Activated naive CD4-positive, alpha-beta T cell treated with anti-CD3 and anti-CD28 coated beads, Interleukin-2, amount 10 ng/mL, durations not matched to agents 7 days and 5 days (primary cell): ENCODE results near the gene GDAP1L1.

Experiments used
- CTCF ChIA-PET: fragments of 350-600 bp; sonication (Branson Sonifier 250); formaldehyde crosslinking; loops from one replicate; lab custom pipeline; 2021; ENCODE audit warnings: antibody characterized with exemption; lab: Charles Lee
- DNase-seq: peaks from one replicate; pipeline ENCODE4 v3.0.0-alpha.2; 2020
- H3K27ac Mint-ChIP-seq: one replicate; pipeline ENCODE4 v1.8.0; 2021; ENCODE audit warnings: mild to moderate bottlenecking, moderate library complexity, mixed read lengths
- H3K27me3 Mint-ChIP-seq: one replicate; pipeline ENCODE4 v1.8.0; 2021; ENCODE audit warnings: mild to moderate bottlenecking, mixed read lengths
- H3K36me3 Mint-ChIP-seq: one replicate; pipeline ENCODE4 v1.8.0; 2021; ENCODE audit warnings: mixed read lengths
- H3K4me1 Mint-ChIP-seq: one replicate; pipeline ENCODE4 v1.8.0; 2021; ENCODE audit warnings: mixed read lengths
- H3K4me3 Mint-ChIP-seq: one replicate; pipeline ENCODE4 v1.8.0; 2021; ENCODE audit warnings: mild to moderate bottlenecking, moderate library complexity, mixed read lengths
- H3K9me3 Mint-ChIP-seq: one replicate; pipeline ENCODE4 v1.8.0; 2021; ENCODE audit warnings: mixed read lengths

The GDAP1L1 gene

DNA sequence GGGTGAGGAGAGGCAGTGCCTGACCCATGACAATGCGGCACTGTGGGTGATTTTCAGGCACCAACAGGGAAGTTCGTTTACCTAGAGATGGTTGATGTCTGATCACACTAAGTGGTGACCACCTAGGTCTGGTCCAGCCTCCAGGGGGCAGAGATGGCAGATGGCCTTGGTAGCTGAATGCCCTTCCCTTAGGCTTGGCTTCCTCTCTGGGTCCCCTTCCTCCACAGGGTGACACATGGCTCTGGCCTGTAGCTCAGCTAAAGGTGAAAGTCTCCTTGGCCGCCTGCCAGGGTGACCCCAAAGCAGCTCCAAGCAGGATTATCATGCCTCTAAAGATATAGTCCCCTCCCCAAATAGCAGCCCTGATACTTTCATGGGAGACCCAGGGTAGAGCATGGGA lies 6.4 kb downstream of the GDAP1L1 start:
- DNase-seq, result no peak
- Mint-ChIP-seq H3K27ac (no peak overlapping the region), H3K4me1 (no peaks in the 10 kb centered on the region), H3K36me3 (no peaks in the 10 kb centered on the region), H3K9me3 (no peaks in the 10 kb centered on the region), H3K4me3 (no peak overlapping the region), H3K27me3 (peaks cover 4% of the 10 kb centered on the region)
- CTCF ChIA-PET, result no interaction called here

DNA sequence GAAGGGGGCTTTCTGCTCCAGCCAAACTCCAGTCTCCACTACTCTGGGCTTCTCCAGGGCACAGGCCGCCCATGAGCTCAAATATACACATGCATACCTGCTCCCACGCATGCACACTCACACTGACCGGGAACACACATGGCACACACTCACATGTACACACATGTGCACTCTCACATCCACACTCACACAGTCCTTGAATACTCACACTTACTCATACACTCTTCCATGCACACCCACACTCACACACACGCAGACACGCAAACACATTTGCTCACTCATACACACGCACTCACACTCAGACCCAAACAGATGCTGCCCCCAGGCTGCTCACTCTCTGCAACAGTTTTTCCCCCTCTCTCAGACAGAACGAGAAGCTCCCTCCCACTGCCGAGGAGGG lies 7.0 kb downstream of the GDAP1L1 start:
- Mint-ChIP-seq H3K27me3 (peaks cover 4% of the 10 kb centered on the region), H3K9me3 (no peaks in the 10 kb centered on the region), H3K36me3 (no peaks in the 10 kb centered on the region), H3K27ac (no peak overlapping the region), H3K4me3 (no peak overlapping the region), H3K4me1 (no peaks in the 10 kb centered on the region)
- CTCF ChIA-PET, result interaction anchor here (0.7 kb wide), 1 partner anchor 37 kb away, joined by 3 read pairs; no protein-coding TSS in a partner anchor
- DNase-seq, result no peak

DNA sequence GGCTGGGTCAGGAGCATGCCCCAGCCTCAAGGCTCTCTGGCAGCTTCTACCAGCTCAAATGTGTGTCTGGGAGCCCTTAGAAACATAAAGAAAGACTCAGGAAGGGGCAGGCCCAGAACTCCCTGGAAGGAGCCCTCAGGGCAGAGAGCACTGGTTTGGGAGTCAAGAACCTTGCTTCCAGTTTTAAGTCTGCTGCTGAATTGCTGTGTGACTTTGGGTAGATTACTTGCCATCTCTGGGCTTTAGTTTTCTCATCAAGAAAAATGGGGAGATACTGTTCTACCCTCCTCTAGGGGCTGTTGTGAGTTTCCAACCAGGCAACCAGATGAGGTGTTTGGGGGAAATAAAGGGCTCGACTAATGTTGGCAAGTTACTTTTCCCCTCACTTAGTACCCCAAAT lies 8.8 kb downstream of the GDAP1L1 start:
- H3K4me1 Mint-ChIP-seq, result no peaks in the 10 kb centered on the region
- no peaks in the 10 kb centered on the region for H3K36me3 Mint-ChIP-seq
- no peak for DNase-seq
- H3K9me3 Mint-ChIP-seq, result no peaks in the 10 kb centered on the region
- CTCF ChIA-PET, result interaction anchor here (1.1 kb wide), 1 partner anchor 9 kb away, joined by 3 read pairs; no protein-coding TSS in a partner anchor
- H3K4me3 Mint-ChIP-seq, result no peak overlapping the region
- H3K27ac Mint-ChIP-seq, result no peak overlapping the region
- peaks cover 4% of the 10 kb centered on the region for H3K27me3 Mint-ChIP-seq

DNA sequence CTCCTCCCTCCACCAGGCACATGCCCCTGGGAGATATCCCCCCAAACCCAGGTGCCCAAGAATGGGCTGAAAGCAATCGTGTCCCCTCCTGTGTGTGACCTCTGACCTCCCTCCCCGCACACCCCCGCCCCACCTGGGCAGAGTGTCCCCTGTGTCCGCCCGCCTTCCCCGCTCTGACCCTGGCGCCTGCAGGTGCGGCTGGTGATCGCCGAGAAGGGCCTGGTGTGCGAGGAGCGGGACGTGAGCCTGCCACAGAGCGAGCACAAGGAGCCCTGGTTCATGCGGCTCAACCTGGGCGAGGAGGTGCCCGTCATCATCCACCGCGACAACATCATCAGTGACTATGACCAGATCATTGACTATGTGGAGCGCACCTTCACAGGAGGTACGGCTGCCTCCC lies 9.9 kb downstream of the GDAP1L1 start:
- Mint-ChIP-seq H3K9me3 (no peaks in the 10 kb centered on the region), H3K27ac (no peak overlapping the region), H3K4me3 (no peak overlapping the region), H3K36me3 (no peaks in the 10 kb centered on the region), H3K4me1 (no peaks in the 10 kb centered on the region), H3K27me3 (no peaks in the 10 kb centered on the region)
- CTCF ChIA-PET, result interaction anchor here (0.5 kb wide), 1 partner anchor 446 kb away, joined by 3 read pairs; no protein-coding TSS in a partner anchor
- no peak for DNase-seq

DNA sequence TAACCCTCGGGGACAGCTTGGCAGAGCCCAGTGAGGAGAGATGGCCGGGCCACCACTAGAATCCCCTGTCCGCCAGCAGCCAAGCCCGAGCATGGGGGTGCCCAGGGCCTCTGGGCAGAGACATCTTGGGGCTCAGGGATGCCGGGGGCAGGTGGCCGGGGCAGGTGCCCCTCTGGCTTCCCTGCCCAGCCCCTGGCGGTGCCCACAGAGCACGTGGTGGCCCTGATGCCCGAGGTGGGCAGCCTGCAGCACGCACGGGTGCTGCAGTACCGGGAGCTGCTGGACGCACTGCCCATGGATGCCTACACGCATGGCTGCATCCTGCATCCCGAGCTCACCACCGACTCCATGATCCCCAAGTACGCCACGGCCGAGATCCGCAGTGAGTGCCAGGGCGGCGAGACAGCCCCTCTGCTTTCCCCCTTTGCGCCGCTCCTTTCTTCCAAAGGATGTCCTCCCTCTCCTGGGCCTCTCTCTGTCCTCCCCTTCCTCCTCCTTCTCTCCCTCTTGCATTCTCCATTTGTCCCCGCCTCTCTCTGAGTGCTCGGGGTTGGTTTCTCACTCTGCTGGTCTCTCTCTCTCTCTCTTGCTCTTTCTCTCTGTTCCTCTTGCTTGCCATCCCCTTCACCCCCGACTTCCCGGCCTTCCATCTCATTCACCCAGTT lies 11.2 kb downstream of the GDAP1L1 start:
- CTCF ChIA-PET, result no interaction called here
- H3K27ac Mint-ChIP-seq, result no peak overlapping the region
- no peak overlapping the region for H3K4me3 Mint-ChIP-seq
- no peaks in the 10 kb centered on the region for H3K9me3 Mint-ChIP-seq
- no peaks in the 10 kb centered on the region for H3K4me1 Mint-ChIP-seq
- no peaks in the 10 kb centered on the region for H3K36me3 Mint-ChIP-seq
- no peaks in the 10 kb centered on the region for H3K27me3 Mint-ChIP-seq
- no peak for DNase-seq

DNA sequence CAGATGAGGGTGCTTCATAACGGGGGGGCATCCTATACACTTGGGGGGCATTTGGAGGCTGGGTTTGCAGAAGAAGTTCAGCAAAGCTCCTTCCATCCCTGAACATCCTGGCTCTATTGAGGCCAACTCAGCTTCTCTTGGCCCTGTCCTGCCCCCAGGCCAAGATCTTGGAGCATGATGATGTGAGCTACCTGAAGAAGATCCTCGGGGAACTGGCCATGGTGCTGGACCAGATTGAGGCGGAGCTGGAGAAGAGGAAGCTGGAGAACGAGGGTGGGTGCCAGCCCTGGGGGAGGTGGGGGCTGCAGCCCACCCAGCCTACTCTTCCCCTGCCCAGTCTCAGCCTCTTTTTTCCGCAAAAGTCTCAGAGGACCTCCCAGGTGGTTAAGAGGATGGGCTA lies 17.2 kb downstream of the GDAP1L1 start:
- no peaks in the 10 kb centered on the region for H3K27me3 Mint-ChIP-seq
- CTCF ChIA-PET, result interaction anchor here (1.2 to 1.3 kb wide), 2 partner anchors 8 to 47 kb away, joined by 3 read pairs; partner anchors contain the start of gene FITM2
- H3K9me3 Mint-ChIP-seq, result no peaks in the 10 kb centered on the region
- H3K27ac Mint-ChIP-seq, result no peak overlapping the region
- peak; percentile 26 for DNase-seq
- H3K4me3 Mint-ChIP-seq, result no peak overlapping the region
- H3K36me3 Mint-ChIP-seq, result no peaks in the 10 kb centered on the region
- H3K4me1 Mint-ChIP-seq, result no peaks in the 10 kb centered on the region

DNA sequence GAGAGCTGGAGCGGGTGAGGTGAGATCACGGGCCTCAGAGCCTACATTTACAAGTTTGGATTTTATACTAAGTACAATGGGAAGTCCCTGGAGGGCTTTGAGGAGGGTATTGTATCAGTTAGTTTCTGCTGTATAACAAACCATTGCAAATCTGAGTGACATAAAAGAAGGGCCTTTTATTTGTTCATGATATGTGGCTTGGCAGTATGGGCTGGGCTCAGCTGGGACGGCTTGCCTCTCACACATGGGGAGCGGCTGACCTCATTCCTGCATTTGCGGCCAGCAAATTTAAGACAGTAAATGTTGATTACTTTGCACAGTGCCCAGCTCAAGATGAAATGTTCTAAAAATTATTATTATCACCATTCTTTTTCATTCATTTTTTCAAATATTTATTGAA lies 21.7 kb downstream of the GDAP1L1 start:
- Mint-ChIP-seq H3K27ac (no peak overlapping the region), H3K27me3 (no peaks in the 10 kb centered on the region), H3K4me1 (no peaks in the 10 kb centered on the region), H3K9me3 (no peaks in the 10 kb centered on the region), H3K36me3 (no peaks in the 10 kb centered on the region), H3K4me3 (no peak overlapping the region)
- no peak for DNase-seq
- CTCF ChIA-PET, result no interaction called here

DNA sequence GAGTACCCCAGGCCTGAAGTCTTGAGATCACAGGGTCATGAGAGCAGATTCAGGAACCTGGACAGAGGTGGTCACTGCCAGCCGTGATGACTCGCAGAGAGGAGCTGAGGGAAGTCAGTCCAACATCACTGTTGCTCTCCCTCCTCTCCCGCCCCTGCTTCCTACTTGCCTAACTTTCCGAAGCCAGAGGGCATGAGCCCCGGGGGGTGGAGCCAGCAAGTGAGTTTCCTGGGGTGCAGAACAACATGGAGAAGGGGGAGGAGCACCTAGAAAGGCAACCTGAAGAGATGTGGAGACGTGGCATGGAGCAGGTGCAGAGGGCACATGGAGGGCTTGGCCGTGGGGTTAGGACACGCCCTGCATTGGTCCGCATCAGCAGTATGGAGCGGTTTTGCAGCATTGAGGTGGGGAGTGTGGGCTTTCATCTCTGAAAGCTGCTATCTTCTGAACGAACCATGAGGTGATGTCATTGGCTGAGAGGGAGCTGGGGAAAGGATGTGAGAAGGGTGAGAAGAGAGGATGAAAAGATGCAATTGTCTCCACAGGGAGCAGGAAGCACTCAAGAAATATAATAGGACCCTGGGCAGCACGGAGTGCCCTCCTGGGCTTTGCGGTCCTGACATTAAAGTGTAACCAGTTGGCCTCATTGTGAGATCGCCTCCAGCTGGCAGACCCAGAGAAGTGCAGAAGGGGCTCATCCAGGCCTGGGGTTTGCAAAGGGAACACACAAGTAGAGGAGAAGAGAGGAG lies 25.0 kb downstream of the GDAP1L1 start:
- H3K4me3 Mint-ChIP-seq, result no peak overlapping the region
- H3K36me3 Mint-ChIP-seq, result no peaks in the 10 kb centered on the region
- H3K9me3 Mint-ChIP-seq, result no peaks in the 10 kb centered on the region
- no peak overlapping the region for H3K27ac Mint-ChIP-seq
- H3K27me3 Mint-ChIP-seq, result no peaks in the 10 kb centered on the region
- DNase-seq, result peak; percentile 29
- CTCF ChIA-PET, result interaction anchor here (1.2 to 1.5 kb wide), 3 partner anchors 9 to 53 kb away, joined by 3 to 6 read pairs (median 5); partner anchors contain the start of gene FITM2
- no peaks in the 10 kb centered on the region for H3K4me1 Mint-ChIP-seq

DNA sequence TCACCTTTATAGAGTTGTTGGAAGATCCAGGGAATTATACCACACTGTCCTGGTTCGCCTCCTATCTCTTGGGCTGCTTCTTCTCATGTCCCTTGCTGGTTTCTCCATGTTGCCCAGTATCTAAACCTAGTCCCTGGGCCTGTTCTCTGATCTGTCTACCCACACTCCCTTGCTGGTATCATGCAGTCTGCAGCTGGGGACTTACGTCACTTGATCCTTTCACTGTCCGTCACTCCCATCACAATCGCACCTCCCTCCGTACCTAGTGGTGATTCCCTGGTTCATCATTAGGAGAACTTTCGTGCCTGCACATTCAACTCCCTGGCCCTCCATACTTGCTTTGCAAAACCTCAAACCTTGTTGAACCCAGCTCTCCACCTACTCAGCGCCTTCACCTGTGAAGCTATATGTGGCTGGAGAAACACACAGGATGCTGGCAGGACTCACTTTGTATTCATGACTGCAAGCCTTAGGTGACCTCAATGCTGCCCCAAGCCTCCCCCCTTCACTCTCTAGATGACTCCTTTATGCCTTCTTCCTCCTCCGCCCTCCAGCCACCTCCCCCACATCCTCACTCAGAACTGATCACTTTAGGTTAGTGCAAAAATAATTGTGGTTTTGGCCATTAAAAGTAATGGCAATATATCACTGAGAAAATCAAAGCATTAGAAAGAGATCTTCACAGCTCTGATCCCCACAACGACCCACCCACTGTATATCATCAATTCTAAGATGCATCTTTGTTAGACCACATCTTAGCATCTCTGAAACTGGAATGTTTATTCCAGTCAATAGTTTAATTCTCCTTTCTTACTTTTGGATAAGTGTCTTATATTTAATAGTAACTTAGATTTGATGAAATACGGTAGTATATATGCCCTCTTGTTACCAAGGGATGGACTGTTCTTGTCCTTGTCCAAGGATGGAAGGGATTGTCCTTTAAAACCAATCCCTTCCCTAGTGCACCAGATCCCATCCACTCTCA lies 26.4 kb downstream of the GDAP1L1 start:
- DNase-seq, result no peak
- H3K27me3 Mint-ChIP-seq, result no peaks in the 10 kb centered on the region
- H3K4me3 Mint-ChIP-seq, result no peak overlapping the region
- CTCF ChIA-PET, result interaction anchor here (0.5 to 1.5 kb wide), 5 partner anchors 11 to 582 kb away, joined by 3 to 6 read pairs (median 3); partner anchors contain the start of gene FITM2
- no peak overlapping the region for H3K27ac Mint-ChIP-seq
- no peaks in the 10 kb centered on the region for H3K36me3 Mint-ChIP-seq
- H3K9me3 Mint-ChIP-seq, result no peaks in the 10 kb centered on the region
- no peaks in the 10 kb centered on the region for H3K4me1 Mint-ChIP-seq

DNA sequence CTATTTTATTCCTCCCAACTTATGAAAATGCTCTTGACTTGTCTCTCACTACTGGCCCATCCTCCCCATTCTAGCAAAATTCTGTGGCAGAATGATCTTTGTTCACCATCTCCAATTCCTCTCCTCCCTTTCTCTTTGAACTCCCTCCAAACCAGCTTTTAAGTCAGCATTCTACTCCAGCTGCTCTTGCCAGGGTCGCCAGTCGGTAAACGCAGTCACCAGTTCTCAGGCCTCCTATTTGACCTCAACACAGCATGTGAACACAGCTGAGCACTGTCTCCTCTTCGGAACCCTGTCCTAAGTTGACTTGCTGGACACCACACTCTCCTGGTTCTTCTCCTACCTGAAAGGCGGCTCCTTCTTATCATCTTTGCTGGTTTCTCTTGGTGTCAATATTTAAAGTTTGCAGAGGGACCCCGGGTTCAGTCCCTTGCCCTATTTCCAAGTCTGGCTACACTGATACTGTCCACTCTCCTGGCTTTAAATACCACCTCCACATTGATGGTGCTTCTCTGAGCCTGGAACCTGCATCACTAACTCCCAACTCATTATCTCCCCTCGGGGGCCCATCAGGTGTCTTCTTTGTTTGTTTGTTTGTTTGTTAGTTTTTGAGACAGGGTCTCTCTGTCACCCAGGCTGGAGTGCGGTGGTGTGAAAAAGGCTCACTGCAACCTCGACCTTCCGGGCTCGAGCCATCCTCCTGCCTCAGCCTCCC lies 27.4 kb downstream of the GDAP1L1 start:
- Mint-ChIP-seq H3K4me3 (no peak overlapping the region), H3K27ac (no peak overlapping the region), H3K4me1 (no peaks in the 10 kb centered on the region), H3K27me3 (no peaks in the 10 kb centered on the region), H3K36me3 (no peaks in the 10 kb centered on the region), H3K9me3 (no peaks in the 10 kb centered on the region)
- DNase-seq, result no peak
- CTCF ChIA-PET, result interaction anchor here (0.5 to 1.7 kb wide), 2 partner anchors 11 to 583 kb away, joined by 3 to 4 read pairs; no protein-coding TSS in a partner anchor

DNA sequence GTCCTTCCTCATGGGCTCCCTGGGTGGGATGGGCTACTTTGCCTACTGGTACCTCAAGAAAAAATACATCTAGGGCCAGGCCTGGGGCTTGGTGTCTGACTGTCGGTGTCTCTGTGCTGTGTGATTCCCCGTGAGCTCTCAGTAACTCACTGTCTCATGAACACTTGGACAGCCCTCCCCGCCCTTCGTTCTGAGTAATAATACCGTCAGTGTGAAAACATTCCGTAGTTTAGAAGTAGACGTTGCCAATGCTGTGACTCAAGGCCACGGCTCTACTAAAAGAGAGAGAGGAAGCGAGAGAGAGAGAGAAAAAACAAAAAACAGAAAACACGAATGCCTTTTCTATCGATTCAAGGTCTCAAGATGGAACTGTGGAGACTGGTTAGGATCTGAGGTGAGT lies 32.1 kb downstream of the GDAP1L1 start:
- DNase-seq, result no peak
- CTCF ChIA-PET, result no interaction called here
- H3K4me1 Mint-ChIP-seq, result no peaks in the 10 kb centered on the region
- H3K36me3 Mint-ChIP-seq, result no peaks in the 10 kb centered on the region
- no peaks in the 10 kb centered on the region for H3K27me3 Mint-ChIP-seq
- H3K4me3 Mint-ChIP-seq, result no peak overlapping the region
- H3K9me3 Mint-ChIP-seq, result no peaks in the 10 kb centered on the region
- no peak overlapping the region for H3K27ac Mint-ChIP-seq

DNA sequence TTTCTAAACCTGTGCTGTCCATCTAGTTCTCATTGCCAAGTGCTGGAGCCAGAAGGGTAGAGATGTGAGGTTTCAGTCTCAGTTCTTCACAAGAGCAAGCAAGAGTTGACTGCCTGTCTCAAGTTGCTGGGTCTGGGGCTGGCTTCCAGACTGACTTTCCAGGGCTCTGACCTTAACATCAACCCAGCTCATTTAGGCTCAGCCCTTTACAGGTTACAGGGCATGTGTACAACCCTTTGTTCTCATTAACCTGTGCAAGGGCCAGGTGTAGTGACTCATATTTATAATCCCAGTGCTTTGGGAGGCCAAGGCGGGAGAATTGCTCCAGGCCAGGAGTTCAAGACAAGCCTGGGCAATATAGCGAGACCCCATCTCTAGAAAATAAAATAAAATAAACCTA lies 33.3 kb downstream of the GDAP1L1 start:
- no peaks in the 10 kb centered on the region for H3K27me3 Mint-ChIP-seq
- no peak overlapping the region for H3K4me3 Mint-ChIP-seq
- H3K27ac Mint-ChIP-seq, result no peak overlapping the region
- DNase-seq, result no peak
- H3K4me1 Mint-ChIP-seq, result no peaks in the 10 kb centered on the region
- no peaks in the 10 kb centered on the region for H3K9me3 Mint-ChIP-seq
- no peaks in the 10 kb centered on the region for H3K36me3 Mint-ChIP-seq
- CTCF ChIA-PET, result no interaction called here

DNA sequence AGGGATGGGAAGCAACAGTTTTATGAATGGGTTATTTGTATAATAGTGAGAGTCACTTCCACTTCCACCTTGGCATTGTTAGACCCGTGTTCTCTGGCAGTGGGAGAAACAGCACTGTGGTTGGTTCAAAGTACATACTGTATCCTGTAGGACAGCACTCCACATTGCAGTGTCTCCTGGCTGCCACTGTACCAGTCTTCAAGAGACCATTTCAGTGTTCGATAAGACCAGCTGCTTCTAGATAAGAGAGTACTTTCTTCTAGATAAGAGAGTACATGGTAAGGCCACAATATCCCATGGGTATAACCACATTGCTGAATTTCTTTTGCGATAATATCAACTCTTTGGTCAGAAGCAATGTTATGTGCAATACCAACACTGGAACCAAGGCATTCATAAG lies 35.1 kb downstream of the GDAP1L1 start:
- CTCF ChIA-PET, result interaction anchor here (1.6 kb wide), 1 partner anchor 67 kb away, joined by 5 read pairs; no protein-coding TSS in a partner anchor
- no peak for DNase-seq
- no peak overlapping the region for H3K4me3 Mint-ChIP-seq
- H3K36me3 Mint-ChIP-seq, result no peaks in the 10 kb centered on the region
- no peaks in the 10 kb centered on the region for H3K4me1 Mint-ChIP-seq
- no peak overlapping the region for H3K27ac Mint-ChIP-seq
- H3K9me3 Mint-ChIP-seq, result no peaks in the 10 kb centered on the region
- no peaks in the 10 kb centered on the region for H3K27me3 Mint-ChIP-seq
